ENCODE data around the gene PLCG2.
"Not testable (repeated sequence)": the region's sequence is repeated elsewhere in the genome, so short reads cannot be mapped to it uniquely, and the experiment has no call there.

The PLCG2 gene

DNA sequence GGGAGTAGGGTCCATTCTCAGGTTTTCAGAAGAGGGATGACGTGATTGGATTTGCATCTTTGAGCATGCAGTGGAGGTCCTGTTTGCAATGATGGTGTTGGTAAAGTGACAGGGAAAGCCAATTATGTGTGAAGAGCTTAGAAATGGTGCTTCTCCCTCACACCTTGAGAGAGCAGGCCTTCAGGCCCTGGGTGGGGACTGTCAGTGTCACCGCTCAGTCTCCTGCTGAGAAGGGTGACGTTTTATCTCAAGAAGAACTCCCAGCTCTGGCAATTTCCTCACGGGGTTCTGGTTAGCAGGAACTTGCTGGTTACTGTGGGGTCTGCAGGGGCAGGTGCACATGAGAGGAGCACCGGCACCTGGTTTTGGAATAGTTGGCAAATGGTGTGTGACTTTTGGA lies 11.2 kb downstream of the PLCG2 start:
- no peak for DNase-seq (ENCODE audit: low read depth)

DNA sequence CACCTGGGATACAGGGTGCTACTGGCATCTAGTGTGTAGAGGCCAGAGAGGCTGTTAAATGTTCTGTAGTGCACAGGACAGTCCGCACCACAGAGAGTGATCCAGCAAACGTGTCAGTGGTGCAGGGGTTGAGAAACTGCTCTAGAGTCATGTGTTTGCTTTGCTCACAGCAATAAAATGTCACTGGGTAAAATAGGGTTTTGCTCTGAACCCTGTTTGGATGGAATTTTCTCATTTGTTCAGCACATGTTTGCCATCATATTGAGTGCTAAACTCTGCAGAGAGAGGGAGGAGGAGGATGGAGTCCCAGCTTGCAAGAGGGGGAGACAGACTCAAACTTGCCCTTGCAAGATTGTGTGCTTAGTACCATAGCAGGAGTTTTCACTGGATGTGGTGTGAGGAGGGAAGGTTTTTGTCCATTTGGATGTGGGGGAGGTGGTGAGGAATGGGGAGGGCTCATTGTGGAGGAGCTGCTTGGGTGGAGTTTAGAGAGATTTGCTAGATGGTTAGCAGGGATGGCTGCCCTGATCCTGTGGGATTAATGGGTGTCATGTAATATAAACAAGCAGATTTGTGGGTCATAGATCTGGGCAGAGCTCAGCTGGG lies 11.8 kb downstream of the PLCG2 start:
- DNase-seq (ENCODE audit: low read depth): no peak

DNA sequence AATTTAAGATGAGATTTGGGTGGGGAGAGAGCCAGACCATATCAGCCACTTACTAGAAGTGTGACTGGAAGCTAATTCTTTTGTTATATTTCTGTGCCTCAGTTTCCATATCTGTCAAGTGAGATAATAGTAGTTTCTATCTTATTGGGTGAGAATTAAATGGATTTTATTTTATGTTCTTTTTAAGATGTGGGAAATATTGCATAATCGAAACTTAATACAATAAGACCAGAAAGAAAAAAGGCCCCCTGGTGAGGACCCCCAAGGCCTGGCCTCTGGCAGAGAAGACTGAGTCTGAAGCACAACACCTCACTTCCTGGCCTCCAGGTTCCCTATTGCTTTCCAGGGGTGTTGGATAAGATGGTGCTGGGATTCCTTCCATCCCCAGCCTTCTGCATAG lies 13.7 kb downstream of the PLCG2 start:
- no peak for DNase-seq (ENCODE audit: low read depth)

DNA sequence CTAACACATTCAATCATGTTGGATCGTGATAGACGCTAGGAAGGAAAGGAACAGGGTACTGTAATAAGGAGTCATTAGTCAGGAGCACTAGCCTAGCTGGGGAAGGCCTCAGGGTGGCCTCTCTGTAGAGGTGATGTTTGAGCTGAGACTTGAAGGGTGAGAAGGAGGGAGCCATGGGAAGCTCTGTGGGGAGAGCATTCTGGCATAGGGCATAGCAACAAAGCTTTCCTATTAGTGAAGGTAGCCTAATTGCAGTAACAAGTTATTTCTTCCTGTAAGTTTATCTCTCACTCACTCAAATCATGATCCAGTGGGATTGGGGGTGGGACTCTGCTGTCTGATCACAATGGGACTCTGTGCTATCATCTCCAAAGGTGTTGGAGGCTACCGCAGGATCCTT lies 16.1 kb downstream of the PLCG2 start:
- no peak for DNase-seq (ENCODE audit: low read depth)

DNA sequence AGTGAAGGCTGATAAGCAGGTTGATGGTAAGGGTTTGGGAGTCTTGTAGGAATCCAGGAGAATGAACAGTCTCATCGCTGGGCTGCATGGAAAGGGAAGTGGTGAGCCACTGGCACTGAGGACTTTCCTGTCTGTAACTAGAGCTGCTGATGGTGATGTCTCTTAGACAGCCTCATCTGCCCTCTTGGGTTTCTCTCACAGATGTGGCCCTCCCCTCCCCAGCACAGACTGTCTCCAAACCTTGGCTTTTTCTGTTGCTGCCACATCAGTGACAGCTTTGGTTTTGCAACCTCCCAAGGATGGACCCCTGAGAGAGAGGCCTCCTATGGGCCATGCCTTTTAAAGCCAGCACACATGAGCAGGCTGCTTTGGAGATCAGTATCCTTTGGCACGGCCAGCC lies 16.9 kb downstream of the PLCG2 start:
- DNase-seq (ENCODE audit: low read depth): no peak

DNA sequence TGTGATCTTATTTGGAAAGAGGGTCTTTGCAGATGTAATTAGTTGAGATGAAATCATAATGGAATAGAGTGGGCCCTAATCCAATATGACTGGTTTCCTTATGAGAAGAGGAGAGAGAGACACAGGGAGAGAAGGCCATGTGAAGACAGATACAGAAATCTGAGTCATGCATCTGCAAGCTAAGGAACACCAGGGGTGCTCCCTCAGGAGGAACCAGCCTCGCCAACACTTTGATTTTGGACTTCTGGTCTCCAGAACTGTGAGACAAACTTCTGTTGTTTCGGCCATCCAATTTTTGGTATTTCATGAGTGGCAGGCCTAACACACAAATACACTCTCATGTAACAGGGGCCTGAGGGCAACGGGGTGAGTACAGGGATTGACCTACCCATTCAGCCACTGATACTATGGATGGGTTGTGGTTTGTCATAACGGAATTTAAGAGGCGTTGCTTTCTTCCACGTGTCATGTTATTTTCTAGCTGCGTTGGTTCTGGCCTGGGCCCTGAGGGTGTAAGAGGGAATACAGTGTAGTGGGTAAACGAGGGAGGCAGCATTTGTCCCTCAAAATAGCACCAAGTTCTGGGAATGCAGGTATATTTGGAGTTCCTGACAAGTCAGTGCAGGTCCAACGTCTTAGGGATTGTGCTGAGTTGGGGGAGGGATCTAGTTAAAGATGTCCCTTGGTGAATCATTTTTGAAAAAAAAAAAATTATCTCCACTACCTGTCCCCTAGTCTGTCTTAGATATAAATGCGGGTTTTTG lies 17.7 kb downstream of the PLCG2 start:
- no peak for DNase-seq (ENCODE audit: low read depth)

DNA sequence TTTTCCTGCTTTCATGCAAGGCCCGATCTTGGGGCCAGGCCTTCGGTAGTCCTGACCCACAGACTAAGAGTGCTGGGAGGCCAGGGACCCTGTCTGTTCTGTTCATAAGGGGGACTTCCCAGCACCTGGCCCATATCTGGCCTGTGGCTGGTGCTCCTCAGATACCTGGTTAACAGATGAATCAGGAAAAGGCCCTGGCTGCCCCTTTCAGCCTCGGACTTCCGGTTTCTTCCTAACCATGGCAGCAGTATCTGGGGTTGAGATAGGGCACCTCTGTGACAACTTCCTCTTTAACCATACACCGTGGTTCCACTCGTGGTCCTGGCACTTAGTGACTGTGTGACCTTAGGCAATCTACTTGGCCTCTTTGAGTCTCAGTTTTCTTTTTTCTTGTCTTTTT lies 18.4 kb downstream of the PLCG2 start:
- DNase-seq (ENCODE audit: low read depth): no peak

DNA sequence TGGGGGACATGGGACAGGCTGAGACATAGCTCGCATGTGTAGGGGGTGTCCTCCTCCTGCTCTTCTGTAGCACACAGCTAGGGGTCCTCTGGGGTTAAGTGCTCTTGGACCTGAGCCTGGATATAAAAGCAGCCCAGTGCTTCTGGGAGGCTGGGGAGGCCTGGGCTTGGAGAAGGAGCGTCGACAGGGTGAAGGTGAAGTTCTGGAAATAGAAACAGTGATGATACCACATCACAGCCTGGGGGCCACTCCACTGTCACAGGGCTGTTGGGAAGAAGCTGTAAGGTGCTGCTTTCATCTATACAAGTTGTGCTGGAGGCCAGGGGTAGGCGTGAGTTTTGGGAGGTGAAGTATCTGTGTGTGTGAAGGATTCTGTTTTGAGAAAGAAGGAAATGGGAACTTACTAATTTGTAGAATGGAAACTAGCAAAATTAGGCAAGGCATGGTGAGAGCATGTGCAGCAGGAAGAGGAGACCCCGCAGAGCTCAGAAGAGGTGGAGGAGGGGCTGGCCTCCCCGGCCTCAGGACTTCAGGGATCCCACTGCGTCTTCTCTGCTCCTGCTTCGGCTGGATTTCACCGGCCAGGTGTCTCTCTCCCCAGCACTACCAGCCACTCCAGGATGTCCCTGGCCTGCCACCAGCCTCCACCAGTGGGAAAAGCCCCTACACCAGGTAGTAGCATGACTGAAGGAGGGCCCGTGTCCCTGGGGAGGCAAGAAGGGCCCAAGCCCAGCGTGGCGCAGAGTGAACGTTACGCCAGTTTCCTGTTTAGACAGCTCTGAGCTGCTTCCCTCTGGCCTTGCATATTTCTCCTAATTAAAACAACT lies 19.4 kb downstream of the PLCG2 start:
- DNase-seq (ENCODE audit: low read depth): no peak

DNA sequence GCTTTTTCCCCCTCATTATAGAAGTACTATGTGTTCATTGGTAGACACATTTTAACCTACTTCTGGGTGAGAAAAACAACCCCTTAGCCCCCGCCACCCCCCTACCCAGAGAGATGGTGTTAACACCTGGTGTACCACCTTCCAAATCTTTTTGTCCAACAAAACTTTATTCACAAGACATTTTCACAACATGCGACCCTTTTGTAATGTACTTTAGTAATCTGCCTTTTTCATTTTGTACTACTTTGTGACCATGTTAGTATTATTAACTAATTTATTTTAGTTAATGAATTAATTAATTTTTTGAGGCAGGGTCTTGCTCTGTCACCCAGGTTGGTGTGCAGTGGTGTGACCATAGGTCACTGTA lies 20.0 kb downstream of the PLCG2 start:
- DNase-seq (ENCODE audit: low read depth): no peak

DNA sequence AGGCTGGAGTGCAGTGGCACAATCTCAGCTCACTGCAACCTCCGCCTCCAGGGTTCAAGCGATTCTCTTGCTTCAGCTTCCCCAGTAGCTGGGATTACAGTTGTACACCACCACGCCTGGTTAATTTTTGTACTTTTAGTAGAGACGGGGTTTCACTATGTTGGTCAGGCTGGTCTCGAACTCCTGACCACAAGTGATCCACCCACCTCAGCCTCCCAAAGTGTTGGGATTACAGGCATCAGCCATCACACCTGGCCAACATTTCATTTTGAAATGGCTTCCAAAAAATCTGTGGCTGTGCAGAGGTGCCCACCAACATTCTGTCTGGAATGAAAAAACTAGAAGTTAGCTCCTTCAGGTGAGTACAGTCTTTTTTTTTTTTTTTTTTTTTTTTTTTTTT lies 22.6 kb downstream of the PLCG2 start:
- not testable (repeated sequence) for DNase-seq (ENCODE audit: low read depth)

DNA sequence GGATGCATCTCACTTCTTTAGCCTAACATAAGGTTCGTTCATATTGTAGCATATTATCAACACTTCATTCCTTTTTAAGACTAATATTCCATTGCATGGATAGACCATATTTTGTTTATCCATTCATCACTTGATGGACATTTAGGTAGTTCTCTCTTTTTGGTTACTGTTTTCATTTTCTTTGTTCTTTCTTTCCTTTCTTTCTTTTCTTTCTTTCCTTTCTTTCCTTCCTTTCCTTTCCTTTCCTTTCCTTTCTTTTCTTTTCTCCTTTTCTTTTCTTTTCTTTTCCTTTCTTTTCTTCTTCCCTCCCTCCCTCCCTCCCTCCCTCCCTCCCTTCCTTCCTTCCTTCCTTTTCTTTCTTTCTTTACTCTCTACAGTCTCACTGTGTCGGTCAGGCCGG lies 24.2 kb downstream of the PLCG2 start:
- no peak for DNase-seq (ENCODE audit: low read depth)

DNA sequence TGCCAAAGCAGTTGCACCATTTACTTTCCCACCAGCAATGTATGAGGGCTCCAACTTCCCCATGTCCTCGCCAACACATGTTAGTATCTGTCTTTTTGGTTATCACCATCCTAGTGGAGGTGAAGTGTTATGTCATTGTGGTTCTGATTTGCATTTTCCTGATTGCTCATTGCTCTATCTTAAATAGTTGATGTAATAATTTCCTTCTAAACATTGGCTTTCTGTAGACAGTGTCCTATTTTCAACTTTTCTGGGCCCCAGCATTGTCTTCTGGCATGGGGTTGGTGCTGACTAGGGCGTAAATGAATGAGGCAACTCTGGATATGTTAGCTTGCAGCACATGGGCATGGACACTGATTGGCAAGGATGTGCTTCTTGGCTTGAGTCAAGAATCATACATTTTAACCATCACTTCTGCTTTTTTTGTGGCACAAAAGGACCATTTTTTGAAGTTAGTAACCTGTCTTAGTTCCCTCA lies 25.1 kb downstream of the PLCG2 start:
- DNase-seq (ENCODE audit: low read depth): no peak

DNA sequence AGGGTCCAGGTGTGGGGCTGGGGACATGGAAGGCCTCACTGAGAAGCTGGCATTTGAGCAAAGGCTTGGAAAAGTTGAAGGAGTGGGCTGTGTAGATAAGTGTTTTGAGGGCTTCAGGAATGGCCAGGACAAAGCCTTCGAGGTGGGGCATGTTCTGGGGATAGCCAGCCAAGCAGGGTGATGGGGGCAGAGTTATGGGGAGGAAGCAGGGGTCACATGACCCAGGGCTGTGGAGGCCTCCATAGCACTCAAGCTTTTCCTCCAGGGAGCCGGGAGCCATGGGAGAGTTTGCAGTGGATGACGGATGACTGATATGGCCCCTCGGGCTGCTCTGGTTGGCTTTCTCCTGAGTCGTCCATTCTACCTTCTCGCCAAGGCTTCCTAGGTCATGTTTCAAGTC lies 27.6 kb downstream of the PLCG2 start:
- no peak for DNase-seq (ENCODE audit: low read depth)

DNA sequence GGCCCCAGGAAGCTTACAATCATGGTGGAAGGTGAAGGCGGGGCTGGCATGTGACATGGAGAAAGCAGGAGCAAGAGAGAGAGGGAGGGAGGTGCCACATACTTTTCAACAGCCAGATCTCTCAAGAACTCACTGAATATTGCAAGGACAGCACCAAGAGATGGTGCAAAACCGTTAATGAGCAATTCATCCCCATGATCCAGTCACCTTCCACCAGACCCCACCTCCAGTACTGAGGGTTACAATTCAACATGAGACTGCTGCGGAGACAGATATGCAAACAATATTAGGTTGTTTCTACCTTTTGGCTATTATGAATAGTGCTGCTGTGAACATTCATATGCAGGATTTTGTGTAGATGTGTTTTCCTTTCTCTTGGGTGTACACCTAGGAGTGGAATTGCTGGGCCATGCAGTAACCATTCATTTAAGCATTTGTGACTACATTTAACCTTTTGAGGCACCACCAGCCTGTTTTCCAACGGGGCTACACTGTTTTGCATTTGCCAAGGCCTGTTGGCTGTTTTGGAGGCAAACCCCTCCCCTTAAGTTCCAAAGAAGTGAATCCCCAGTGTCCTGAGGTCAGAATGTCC lies 28.8 kb downstream of the PLCG2 start:
- DNase-seq (ENCODE audit: low read depth): no peak

DNA sequence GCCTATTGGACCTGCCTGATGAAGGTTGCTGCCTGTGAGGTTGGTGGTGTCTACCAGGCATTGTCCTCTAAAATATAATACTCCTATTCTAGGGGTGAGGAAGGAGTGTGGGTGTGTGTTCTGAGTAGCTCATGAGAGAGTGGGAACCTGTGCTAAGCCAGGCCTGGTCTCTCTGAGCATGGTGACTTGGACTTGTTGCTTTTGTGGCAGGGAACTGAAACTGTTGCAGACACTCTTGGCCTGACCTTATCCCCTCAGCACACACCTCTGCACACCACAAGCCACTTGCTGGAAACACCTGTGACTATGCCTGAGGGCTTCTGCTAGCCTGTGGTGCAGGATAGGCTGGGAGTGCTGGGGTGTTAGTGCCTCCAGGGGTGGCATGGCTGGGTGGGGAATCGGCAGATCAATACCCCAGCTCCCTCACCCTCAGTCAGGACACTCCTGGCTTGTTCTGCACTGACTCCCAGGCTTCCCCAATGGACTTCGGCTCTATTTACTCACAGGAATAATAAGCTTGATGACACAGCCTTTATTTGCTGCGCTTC lies 29.9 kb downstream of the PLCG2 start:
- DNase-seq (ENCODE audit: low read depth): no peak

DNA sequence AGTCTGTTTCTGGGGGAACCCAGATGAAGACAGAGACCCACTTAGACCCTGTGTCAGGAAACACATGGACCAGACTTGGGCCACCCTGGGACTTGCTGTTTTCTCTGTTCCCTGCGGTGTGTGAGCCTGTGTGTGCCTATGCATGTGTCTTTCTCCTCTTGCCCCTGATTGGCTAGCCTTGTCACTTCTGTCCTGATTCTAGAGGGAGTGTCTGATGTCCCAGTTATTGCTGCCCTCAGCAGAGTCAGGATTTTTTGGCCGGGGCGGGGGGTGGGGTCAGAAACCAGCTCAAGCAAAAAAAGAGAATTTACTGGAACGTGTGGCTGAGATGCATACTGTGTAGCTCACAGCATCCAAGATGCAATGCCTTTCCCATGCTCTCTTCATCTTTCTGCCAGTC lies 30.5 kb downstream of the PLCG2 start:
- no peak for DNase-seq (ENCODE audit: low read depth)

DNA sequence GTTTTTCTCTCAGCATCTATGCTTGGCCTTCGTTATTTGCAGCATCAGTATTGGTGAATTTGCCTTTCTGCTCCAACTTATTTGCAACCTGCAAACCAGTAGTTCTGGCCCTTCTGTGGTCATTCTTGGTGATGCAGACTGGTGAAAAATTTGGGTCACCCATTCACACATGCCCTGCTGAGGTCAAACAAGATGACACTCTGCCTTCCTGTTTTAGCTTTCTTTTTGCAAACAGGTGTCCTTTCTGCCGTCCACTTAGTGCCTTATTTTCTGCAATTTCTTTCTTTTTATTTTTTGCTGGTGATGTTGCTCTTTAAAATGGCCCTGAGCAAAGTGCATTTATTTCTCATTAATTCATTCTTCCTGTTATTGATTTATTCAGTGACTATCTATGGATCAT lies 31.3 kb downstream of the PLCG2 start:
- DNase-seq (ENCODE audit: low read depth): no peak

DNA sequence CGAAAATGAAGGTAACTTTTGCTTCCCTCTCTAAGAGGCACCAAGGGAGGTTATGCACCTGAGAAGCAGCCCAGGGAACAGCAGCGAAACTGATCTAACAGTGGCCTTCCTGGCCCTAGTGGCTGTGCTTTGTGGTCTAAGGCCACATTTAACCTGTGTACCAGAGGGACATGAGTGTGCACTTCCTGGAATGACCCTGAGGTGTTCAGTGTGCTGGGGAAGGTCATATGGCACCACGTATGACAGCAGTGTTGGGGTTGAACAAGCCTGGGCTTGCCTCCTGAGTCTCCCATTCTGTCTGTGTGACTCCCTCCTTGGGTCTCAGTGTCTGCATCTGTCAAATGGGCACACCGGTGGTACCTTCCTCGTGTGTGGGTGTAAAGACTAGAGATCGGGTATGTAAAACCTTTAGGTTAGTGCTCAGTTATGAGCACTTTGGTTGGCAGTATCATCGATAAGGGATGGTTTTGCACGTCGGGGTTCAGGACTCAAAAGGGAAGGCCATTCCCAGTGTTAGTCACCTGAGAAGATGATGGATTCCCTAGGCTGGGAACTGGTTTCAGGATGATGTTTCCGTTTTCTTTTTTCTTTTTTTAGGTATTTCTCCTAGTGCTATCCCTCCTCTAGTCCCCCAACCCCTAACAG lies 31.9 kb downstream of the PLCG2 start:
- no peak for DNase-seq (ENCODE audit: low read depth)

DNA sequence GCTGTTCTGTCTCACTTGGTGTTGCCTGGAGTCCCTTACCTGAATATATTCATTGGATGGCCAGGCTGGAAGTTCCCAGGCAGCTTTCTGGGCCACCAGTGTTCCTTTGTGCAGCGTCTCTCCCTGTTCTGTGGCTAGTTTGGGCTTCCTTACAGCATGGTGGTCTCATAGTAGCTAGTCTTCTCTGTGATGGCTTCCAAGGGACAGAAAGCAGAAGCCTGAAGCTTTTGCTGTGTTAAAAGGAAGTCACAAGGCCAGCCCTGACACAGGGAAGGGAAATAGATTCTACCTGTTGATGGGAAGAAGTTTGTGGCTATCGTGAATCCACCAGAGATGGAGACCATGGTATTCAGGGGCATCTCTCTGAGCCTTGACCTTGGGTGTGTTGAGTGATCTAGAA lies 34.6 kb downstream of the PLCG2 start:
- DNase-seq (ENCODE audit: low read depth): no peak

DNA sequence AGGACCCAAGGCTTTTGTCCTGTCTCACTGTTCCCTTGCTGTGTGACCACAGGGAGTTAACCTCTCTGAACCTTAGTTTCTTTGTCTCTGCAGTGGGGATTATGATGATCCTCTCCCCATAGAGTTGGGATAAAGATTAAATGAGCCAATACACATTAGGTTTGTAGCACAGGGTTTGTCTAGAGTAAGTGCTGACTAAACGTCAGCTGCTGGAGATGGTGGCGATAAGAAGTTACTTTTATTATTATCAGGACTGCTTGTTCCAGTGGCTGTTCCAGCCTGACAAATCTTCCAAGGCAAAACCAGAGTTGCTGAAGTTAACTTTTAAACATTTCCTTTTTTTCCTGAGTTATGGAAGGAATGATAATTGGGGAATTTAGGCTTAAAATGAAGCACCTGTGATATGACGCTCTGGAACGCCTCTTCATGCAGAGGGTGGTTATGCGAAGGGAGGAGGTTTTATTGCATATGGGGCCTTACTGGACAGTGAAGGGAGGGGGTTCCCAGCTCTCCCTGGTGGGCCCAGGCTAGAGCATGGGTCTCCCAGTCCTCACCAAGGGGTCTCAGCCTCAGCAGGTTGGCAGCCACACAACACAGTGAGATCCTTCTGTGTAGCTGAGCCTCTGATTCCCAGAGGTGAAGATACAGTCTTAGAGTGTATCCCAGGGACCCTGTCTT lies 35.8 kb downstream of the PLCG2 start:
- DNase-seq (ENCODE audit: low read depth): no peak

DNA sequence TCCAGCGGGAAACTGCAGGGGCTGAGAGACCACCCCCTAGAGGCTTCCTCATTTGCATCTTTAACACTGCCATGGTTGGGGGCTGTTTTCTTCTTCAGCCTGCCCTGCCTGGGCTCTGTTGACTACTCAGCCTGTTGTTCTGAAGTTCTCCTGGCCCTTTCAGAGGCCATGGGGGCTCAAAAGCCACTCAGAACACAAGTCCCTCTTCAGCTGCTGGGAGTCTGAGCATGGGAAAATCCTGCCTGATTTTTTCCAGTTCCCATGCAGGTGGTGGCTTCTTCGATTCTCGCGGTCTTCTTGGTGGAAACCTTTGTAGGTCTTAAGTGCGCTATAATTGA lies 36.3 kb downstream of the PLCG2 start:
- no peak for DNase-seq (ENCODE audit: low read depth)

DNA sequence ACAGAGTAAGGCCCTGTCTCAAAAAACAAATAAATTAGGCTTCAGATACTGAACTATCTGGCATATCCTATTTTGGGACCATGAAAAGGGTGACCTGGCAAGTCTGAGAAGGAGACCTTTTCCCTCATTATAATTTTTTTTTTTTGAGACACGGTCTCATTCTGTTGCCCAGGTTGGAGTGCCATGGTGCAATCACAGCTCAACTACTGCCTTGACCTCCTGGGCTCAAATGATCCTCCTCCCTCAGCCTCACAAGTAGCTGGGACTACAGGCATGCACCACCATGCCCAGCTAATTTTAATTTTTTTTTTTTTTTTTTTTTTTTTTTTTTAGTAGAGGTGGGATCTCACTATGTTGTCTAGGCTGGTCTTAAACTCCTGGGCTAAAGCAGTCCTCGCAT lies 37.3 kb downstream of the PLCG2 start:
- no peak for DNase-seq (ENCODE audit: low read depth)
